Measurements from ENCODE around the gene AKAP9. TPM values are rescaled to one million over a fixed set of nuclear protein-coding genes. Genes with fewer than 3 reads are reported as not detected.
"Not testable (repeated sequence)": the region's sequence is repeated elsewhere in the genome, so short reads cannot be mapped to it uniquely, and the experiment has no call there.

The AKAP9 gene
- total and polyA plus RNA-seq, 2 experiments from 2014 or later: 80.5 to 85.8 TPM

GRCh38 chr7:92020636-92021035 is 80.0 kb downstream of the AKAP9 start:
- Histone ChIP-seq H3K9me2 (replicated peaks; ENCODE audit: insufficient read depth) (no peaks in the 10 kb centered on the region), H3K27ac (no peak overlapping the region), H3K27me3 (no peaks in the 10 kb centered on the region), H3K4me3 (no peak overlapping the region), H2AFZ (no peak overlapping the region), H3K79me2 (no peaks in the 10 kb centered on the region), H3K9me3 (ENCODE audit: low read depth) (no peaks in the 10 kb centered on the region), H3K4me1 (ENCODE audit: insufficient read depth) (no peaks in the 10 kb centered on the region), H3K4me2 (no peak overlapping the region), H3K36me3 (replicated peaks; ENCODE audit: insufficient read depth, low read depth) (peaks cover 10% of the 10 kb centered on the region), H4K20me1 (ENCODE audit: insufficient read depth, poor library complexity, severe bottlenecking) (no peaks in the 10 kb centered on the region)
- DNase-seq (ENCODE audit: low spot score): no peak
- TF ChIP-seq EZH2phosphoT487 (IDR thresholded peaks at IDR 0.05; ENCODE audit: low read depth, severe bottlenecking, unreplicated experiment) (no peak), EZH2 (IDR thresholded peaks at IDR 0.05; ENCODE audit: borderline replicate concordance) (no peak), CTCF (IDR thresholded peaks at IDR 0.05; ENCODE audit: poor library complexity) (no peak)

GRCh38 chr7:92025260-92025659 is 84.6 kb downstream of the AKAP9 start:
- Histone ChIP-seq H2AFZ (no peak overlapping the region), H3K9me3 (ENCODE audit: low read depth) (no peaks in the 10 kb centered on the region), H3K27me3 (no peaks in the 10 kb centered on the region), H3K4me3 (no peak overlapping the region), H3K4me2 (no peak overlapping the region), H3K4me1 (ENCODE audit: insufficient read depth) (no peaks in the 10 kb centered on the region), H3K27ac (no peak overlapping the region), H3K9me2 (replicated peaks; ENCODE audit: insufficient read depth) (no peaks in the 10 kb centered on the region), H3K79me2 (no peaks in the 10 kb centered on the region), H4K20me1 (ENCODE audit: insufficient read depth, poor library complexity, severe bottlenecking) (no peaks in the 10 kb centered on the region), H3K36me3 (replicated peaks; ENCODE audit: insufficient read depth, low read depth) (peaks cover 10% of the 10 kb centered on the region)
- TF ChIP-seq CTCF (IDR thresholded peaks at IDR 0.05; ENCODE audit: poor library complexity): no peak
- TF ChIP-seq EZH2 (IDR thresholded peaks at IDR 0.05; ENCODE audit: borderline replicate concordance): no peak
- no peak for TF ChIP-seq EZH2phosphoT487 (IDR thresholded peaks at IDR 0.05; ENCODE audit: low read depth, severe bottlenecking, unreplicated experiment)
- 86% methylated on average over 3 of the region's 3 CpGs for WGBS (ENCODE audit: low lambda C conversion rate, missing lambda C conversion rate)
- DNase-seq (ENCODE audit: low spot score): no peak

GRCh38 chr7:92026635-92027034 is 86.0 kb downstream of the AKAP9 start:
- H3K9me2 ChIP-seq (replicated peaks; ENCODE audit: insufficient read depth); H3K4me1 ChIP-seq (ENCODE audit: insufficient read depth); H4K20me1 ChIP-seq (ENCODE audit: insufficient read depth, poor library complexity, severe bottlenecking); DNase-seq (ENCODE audit: low spot score); H3K27ac ChIP-seq; H3K27me3 ChIP-seq; H2AFZ ChIP-seq; H3K4me3 ChIP-seq; H3K4me2 ChIP-seq; H3K79me2 ChIP-seq; H3K9me3 ChIP-seq (ENCODE audit: low read depth): not testable (repeated sequence)
- peaks cover 10% of the 10 kb centered on the region for H3K36me3 ChIP-seq (replicated peaks; ENCODE audit: insufficient read depth, low read depth)
- 97% methylated on average over 18 of the region's 24 CpGs for WGBS (ENCODE audit: low lambda C conversion rate, missing lambda C conversion rate)

GRCh38 chr7:92027128-92027527 is 86.5 kb downstream of the AKAP9 start:
- H3K9me2 ChIP-seq (replicated peaks; ENCODE audit: insufficient read depth); H3K27ac ChIP-seq; H4K20me1 ChIP-seq (ENCODE audit: insufficient read depth, poor library complexity, severe bottlenecking); H3K4me2 ChIP-seq; H3K9me3 ChIP-seq (ENCODE audit: low read depth); DNase-seq (ENCODE audit: low spot score); H3K79me2 ChIP-seq; H2AFZ ChIP-seq; H3K4me1 ChIP-seq (ENCODE audit: insufficient read depth); H3K4me3 ChIP-seq; H3K27me3 ChIP-seq: not testable (repeated sequence)
- WGBS (ENCODE audit: low lambda C conversion rate, missing lambda C conversion rate): 99% methylated on average over 7 of the region's 29 CpGs
- peaks cover 10% of the 10 kb centered on the region for H3K36me3 ChIP-seq (replicated peaks; ENCODE audit: insufficient read depth, low read depth)

- H3K27me3 ChIP-seq: no peaks in the 10 kb centered on the region
- H3K4me1 ChIP-seq (ENCODE audit: insufficient read depth): no peaks in the 10 kb centered on the region
- H3K4me2 ChIP-seq: no peak overlapping the region
- H2AFZ ChIP-seq: no peak overlapping the region
- peaks cover 2% of the 10 kb centered on the region for H3K79me2 ChIP-seq
- H3K4me3 ChIP-seq: no peak overlapping the region
- H3K9me3 ChIP-seq (ENCODE audit: low read depth): no peaks in the 10 kb centered on the region
- H3K9me2 ChIP-seq (replicated peaks; ENCODE audit: insufficient read depth): no peaks in the 10 kb centered on the region
- TF ChIP-seq EZH2 (IDR thresholded peaks at IDR 0.05; ENCODE audit: borderline replicate concordance): no peak
- no peak for TF ChIP-seq CTCF (IDR thresholded peaks at IDR 0.05; ENCODE audit: poor library complexity)
- TF ChIP-seq EZH2phosphoT487 (IDR thresholded peaks at IDR 0.05; ENCODE audit: low read depth, severe bottlenecking, unreplicated experiment): no peak
- peaks cover 3% of the 10 kb centered on the region for H3K36me3 ChIP-seq (replicated peaks; ENCODE audit: insufficient read depth, low read depth)
- WGBS (ENCODE audit: low lambda C conversion rate, missing lambda C conversion rate): 92% methylated on average over 2 of the region's 2 CpGs
- H3K27ac ChIP-seq: no peak overlapping the region
- no peak for DNase-seq (ENCODE audit: low spot score)
- no peaks in the 10 kb centered on the region for H4K20me1 ChIP-seq (ENCODE audit: insufficient read depth, poor library complexity, severe bottlenecking)
Measured at GRCh38 chr7:92028226-92028625, 87.6 kb downstream of the AKAP9 start.

All from hepatocyte (in vitro differentiated cells).